GM12878 (cell line): ENCODE results near the gene PADI2. TPM values are rescaled to one million over a fixed set of nuclear protein-coding genes. Genes with fewer than 3 reads are reported as not detected.

ENCODE experiments used
- BACH1 ChIP-seq: fragments of 450-650 bp; IDR thresholded peaks from 2 replicates; pipeline ENCODE4 v1.6.1; 2017; ENCODE audit warnings: mild to moderate bottlenecking, borderline replicate concordance
- CBX5 ChIP-seq: sonication (generic); IDR thresholded peaks from 2 replicates; pipeline ENCODE4 v1.6.1; 2016; ENCODE audit warnings: low read depth, moderate library complexity, mild to moderate bottlenecking, inconsistent platforms
- CEBPB ChIP-seq, 2 experiments: fragments of 150-350 bp in 1 of 2; IDR thresholded peaks; 2 replicates each; pipeline ENCODE4 v1.6.1; 2012 to 2014; ENCODE audit warnings: low read depth in 2 of 2, low read length in 2 of 2, borderline replicate concordance in 1 of 2, inconsistent platforms in 1 of 2
- CTCF ChIP-seq, 3 experiments: IDR thresholded peaks in 2 of 3; conservative IDR thresholded peaks in 1 of 3; 2 replicates each; pipeline ENCODE4 v1.5.1; 2011; ENCODE audit warnings: low read depth in 3 of 3, low read length in 3 of 3, mild to moderate bottlenecking in 3 of 3, control low read depth in 2 of 3, moderate library complexity in 2 of 3, inconsistent platforms in 1 of 3, mixed read lengths in 1 of 3; ENCODE audit not compliant: control insufficient read depth in 2 of 3, insufficient read depth in 1 of 3; ENCODE audit errors: extremely low read depth in 1 of 3
- DPF2 ChIP-seq: fragments of 450-650 bp; IDR thresholded peaks from 2 replicates; pipeline ENCODE4 v1.6.1; 2017; ENCODE audit warnings: mild to moderate bottlenecking
- ELK1 ChIP-seq: IDR thresholded peaks from 2 replicates; pipeline ENCODE4 v1.6.1; 2012; ENCODE audit warnings: low read depth, low read length, improper control_type of control experiment
- MAX ChIP-seq: IDR thresholded peaks from 2 replicates; pipeline ENCODE4 v1.6.1; 2012; ENCODE audit warnings: low read depth, low read length, improper control_type of control experiment
- MLLT1 ChIP-seq: fragments of 450-650 bp; IDR thresholded peaks from 2 replicates; pipeline ENCODE4 v1.6.1; 2016; ENCODE audit warnings: mild to moderate bottlenecking
- NFYA ChIP-seq: IDR thresholded peaks from 2 replicates; pipeline ENCODE4 v1.6.1; 2011; ENCODE audit warnings: low read depth, mild to moderate bottlenecking, low read length, improper control_type of control experiment, borderline replicate concordance
- NR2C1 ChIP-seq: fragments of 450-650 bp; IDR thresholded peaks from 2 replicates; pipeline ENCODE4 v1.6.1; 2017; ENCODE audit warnings: antibody characterized with exemption, mild to moderate bottlenecking, moderate library complexity
- PBX3 ChIP-seq: IDR thresholded peaks from 2 replicates; pipeline ENCODE4 v1.6.1; 2011; ENCODE audit warnings: mild to moderate bottlenecking, low read depth, low read length, moderate library complexity; ENCODE audit not compliant: insufficient replicate concordance
- RAD51 ChIP-seq: fragments of 450-650 bp; IDR thresholded peaks from 2 replicates; pipeline ENCODE4 v1.6.1; 2016; ENCODE audit warnings: moderate library complexity, mild to moderate bottlenecking, inconsistent platforms
- RFX5 ChIP-seq: IDR thresholded peaks from 2 replicates; pipeline ENCODE4 v1.6.1; 2011; ENCODE audit warnings: low read depth, low read length, improper control_type of control experiment
- SIN3A ChIP-seq: IDR thresholded peaks from 2 replicates; pipeline ENCODE4 v1.6.1; 2012; ENCODE audit warnings: low read depth, low read length, improper control_type of control experiment
- SKIL ChIP-seq: fragments of 450-650 bp; IDR thresholded peaks from 2 replicates; pipeline ENCODE4 v1.6.1; 2017; ENCODE audit warnings: mild to moderate bottlenecking, low read depth, inconsistent platforms; ENCODE audit not compliant: poor library complexity, severe bottlenecking
- SMC3 ChIP-seq: IDR thresholded peaks from 2 replicates; pipeline ENCODE4 v1.6.1; 2011; ENCODE audit warnings: low read length, improper control_type of control experiment, borderline replicate concordance
- SREBF1 ChIP-seq: IDR thresholded peaks from 2 replicates; pipeline ENCODE4 v1.6.1; 2012; ENCODE audit warnings: mild to moderate bottlenecking, low read length
- TAF1 ChIP-seq: IDR thresholded peaks from 2 replicates; pipeline ENCODE4 v1.6.1; 2011; ENCODE audit warnings: mild to moderate bottlenecking, low read depth, low read length, borderline replicate concordance
- TARDBP ChIP-seq: IDR thresholded peaks from 2 replicates; pipeline ENCODE4 v1.6.1; 2016; ENCODE audit warnings: borderline replicate concordance
- ZNF384 ChIP-seq: IDR thresholded peaks from 2 replicates; pipeline ENCODE4 v1.6.1; 2012; ENCODE audit warnings: low read depth, mild to moderate bottlenecking, low read length, improper control_type of control experiment, borderline replicate concordance
- ZZZ3 ChIP-seq: IDR thresholded peaks from 2 replicates; pipeline ENCODE4 v1.6.1; 2011; ENCODE audit warnings: low read depth; ENCODE audit not compliant: control insufficient read depth, insufficient read length
- polyA plus RNA-seq, 11 experiments: library from polyadenylated mRNA; depleted of rRNA in 4 of 11; unstranded in 6 of 11; stranded (reverse) in 5 of 11; fragments of >200 nt; fragmentation: Nextera tagmentation in 4 of 11; fragmentation: Illumina TruSeq in 1 of 11; extraction: Ambion mirVana in 4 of 11; extraction: Trizol in 1 of 11; gene quantifications; 1 replicate in 1 of 11; 2 replicates in 10 of 11; pipeline versions ENCODE4 v1.2.1 to v1.2.3, GENCODE V29; 2011 to 2016; ENCODE audit warnings: inconsistent platforms in 2 of 11, missing spikeins in 2 of 11, low read depth in 1 of 11
- total RNA-seq, 4 experiments: library from RNA; depleted of rRNA in 3 of 4; stranded (reverse); fragments of >200 nt in 3 of 4; fragmentation: Illumina TruSeq in 1 of 4; extraction: Trizol in 1 of 4; gene quantifications; 2 replicates each; pipeline versions ENCODE4 v1.2.1 to v1.2.3, GENCODE V29; 2013 to 2021

Gene PADI2
- total and polyA plus RNA-seq, 10 of the 15 experiments (the other 5 are each of a cell fraction or from before 2014, with no cell fraction given) = 0.05 to 3.0 (median 0.10) TPM; not detected in 1

- no peak for TF ChIP-seq SREBF1
- TF ChIP-seq NFYA = no peak
- no peak for TF ChIP-seq MAX
- TF ChIP-seq MLLT1 = no peak
- no peak for TF ChIP-seq TAF1
- no peak for TF ChIP-seq ZNF384
- TF ChIP-seq ZZZ3 = no peak
- TF ChIP-seq SMC3 = no peak
- TF ChIP-seq CBX5 = no peak
- TF ChIP-seq RAD51 = no peak
- TF ChIP-seq BACH1 = peak; percentile 59; the same call in 1 of the 2 replicates
- TF ChIP-seq NR2C1 = no peak
- no peak for TF ChIP-seq RFX5
- no peak for TF ChIP-seq SIN3A
- TF ChIP-seq DPF2 = peak; percentile 86
- TF ChIP-seq TARDBP = no peak
- TF ChIP-seq ELK1 = no peak
- no peak for TF ChIP-seq SKIL
- TF ChIP-seq CEBPB (IDR thresholded peaks at IDR 0.05; ENCODE audit: borderline replicate concordance in 1 of 2, low read depth in 2 of 2, low read length in 2 of 2) = no peak
- TF ChIP-seq PBX3 = peak; percentile 95
- no peak for TF ChIP-seq CTCF (IDR thresholded peaks at IDR 0.05 in 2 of 3, conservative IDR thresholded peaks at IDR 0.05 in 1 of 3; ENCODE audit: control insufficient read depth in 2 of 3, extremely low read depth in 1 of 3, insufficient read depth in 1 of 3, low read depth in 3 of 3, low read length in 3 of 3)
Observed at GRCh38 chr1:17119076-17119772, at the start of gene PADI2 (continued).
